GM12878 (cell line): ENCODE measurements around the gene TTLL6. TPM values are rescaled to one million over a fixed set of nuclear protein-coding genes. Genes with fewer than 3 reads are reported as not detected.

Experiments
- ATF7 ChIP-seq: fragments of 450-650 bp; IDR thresholded peaks from 2 replicates; pipeline ENCODE4 v1.6.1; 2016; ENCODE audit warnings: low read depth, mild to moderate bottlenecking
- BMI1 ChIP-seq: fragments of 450-650 bp; IDR thresholded peaks from 2 replicates; pipeline ENCODE4 v1.6.1; 2016; ENCODE audit warnings: mild to moderate bottlenecking, moderate library complexity, borderline replicate concordance
- BRCA1 ChIP-seq: IDR thresholded peaks from 2 replicates; pipeline ENCODE4 v1.6.1; 2011; ENCODE audit warnings: low read depth, low read length, improper control_type of control experiment
- EGR1 ChIP-seq, 2 experiments: IDR thresholded peaks; 1 replicate in 1 of 2; 2 replicates in 1 of 2; pipeline ENCODE4 v1.6.1; 2011 to 2012; ENCODE audit warnings: low read depth in 2 of 2, low read length in 2 of 2, borderline replicate concordance in 1 of 2, mild to moderate bottlenecking in 1 of 2, moderate library complexity in 1 of 2
- ESRRA ChIP-seq: IDR thresholded peaks from 2 replicates; pipeline ENCODE4 v1.6.1; 2012; ENCODE audit warnings: mild to moderate bottlenecking, low read length, improper control_type of control experiment
- ETV6 ChIP-seq, 2 experiments: fragments of 450-650 bp in 1 of 2; IDR thresholded peaks in 1 of 2; conservative IDR thresholded peaks in 1 of 2; 2 replicates each; pipeline ENCODE4 v1.6.1; 2014; ENCODE audit warnings: antibody characterized with exemption in 1 of 2, borderline replicate concordance in 1 of 2, low read depth in 1 of 2, mild to moderate bottlenecking in 1 of 2, moderate library complexity in 1 of 2
- HCFC1 ChIP-seq: fragments of 150-350 bp; IDR thresholded peaks from 2 replicates; pipeline ENCODE4 v1.6.1; 2014; ENCODE audit warnings: low read length
- HDGF ChIP-seq: fragments of 450-650 bp; IDR thresholded peaks from 2 replicates; pipeline ENCODE4 v1.6.1; 2016; ENCODE audit warnings: antibody characterized with exemption
- JUNB ChIP-seq: IDR thresholded peaks from 2 replicates; pipeline ENCODE4 v1.6.1; 2016; ENCODE audit warnings: antibody characterized with exemption, mild to moderate bottlenecking
- JUND ChIP-seq: IDR thresholded peaks from 2 replicates; pipeline ENCODE4 v1.6.1; 2012; ENCODE audit warnings: low read depth, mild to moderate bottlenecking, low read length, improper control_type of control experiment, moderate library complexity
- MEF2A ChIP-seq: IDR thresholded peaks from 2 replicates; pipeline ENCODE4 v1.6.1; 2011; ENCODE audit warnings: low read depth, mild to moderate bottlenecking, low read length, moderate library complexity; ENCODE audit not compliant: insufficient read depth
- NBN ChIP-seq: fragments of 450-650 bp; IDR thresholded peaks from 2 replicates; pipeline ENCODE4 v1.6.1; 2016
- NRF1 ChIP-seq: conservative IDR thresholded peaks from 2 replicates; pipeline ENCODE4 v1.6.1; 2011; ENCODE audit warnings: mild to moderate bottlenecking, low read depth, low read length, improper control_type of control experiment
- PAX5 ChIP-seq: IDR thresholded peaks from 2 replicates; pipeline ENCODE4 v1.6.1; 2011; ENCODE audit warnings: low read depth, low read length, borderline replicate concordance
- PML ChIP-seq: IDR thresholded peaks from 2 replicates; pipeline ENCODE4 v1.6.1; 2012; ENCODE audit warnings: low read length, inconsistent platforms
- RCOR1 ChIP-seq: conservative IDR thresholded peaks from 2 replicates; pipeline ENCODE4 v1.6.1; 2012; ENCODE audit warnings: low read depth, low read length, improper control_type of control experiment
- RELA ChIP-seq: fragments of 450-650 bp; IDR thresholded peaks from 2 replicates; pipeline ENCODE4 v1.8.0; 2014; ENCODE audit warnings: borderline replicate concordance; ENCODE audit not compliant: partially characterized antibody
- SIX5 ChIP-seq: IDR thresholded peaks from 2 replicates; pipeline ENCODE4 v1.6.1; 2011; ENCODE audit warnings: mild to moderate bottlenecking, low read depth, low read length, moderate library complexity; ENCODE audit not compliant: severe bottlenecking
- SMAD1 ChIP-seq: fragments of 450-650 bp; IDR thresholded peaks from 2 replicates; pipeline ENCODE4 v1.6.1; 2018; ENCODE audit warnings: mild to moderate bottlenecking, low read depth; ENCODE audit not compliant: partially characterized antibody
- SUPT20H ChIP-seq: IDR thresholded peaks from 2 replicates; pipeline ENCODE4 v1.6.1; 2011; ENCODE audit warnings: low read depth, mild to moderate bottlenecking, low read length, moderate library complexity, borderline replicate concordance; ENCODE audit not compliant: control insufficient read depth
- YY1 ChIP-seq: IDR thresholded peaks from 2 replicates; pipeline ENCODE4 v1.6.1; 2011; ENCODE audit warnings: low read depth, mild to moderate bottlenecking, low read length
- polyA plus RNA-seq, 11 experiments: library from polyadenylated mRNA; depleted of rRNA in 4 of 11; unstranded in 6 of 11; stranded (reverse) in 5 of 11; fragments of >200 nt; fragmentation: Nextera tagmentation in 4 of 11; fragmentation: Illumina TruSeq in 1 of 11; extraction: Ambion mirVana in 4 of 11; extraction: Trizol in 1 of 11; gene quantifications; 1 replicate in 1 of 11; 2 replicates in 10 of 11; pipeline versions ENCODE4 v1.2.1 to v1.2.3, GENCODE V29; 2011 to 2016; ENCODE audit warnings: inconsistent platforms in 2 of 11, missing spikeins in 2 of 11, low read depth in 1 of 11
- total RNA-seq, 4 experiments: library from RNA; depleted of rRNA in 3 of 4; stranded (reverse); fragments of >200 nt in 3 of 4; fragmentation: Illumina TruSeq in 1 of 4; extraction: Trizol in 1 of 4; gene quantifications; 2 replicates each; pipeline versions ENCODE4 v1.2.1 to v1.2.3, GENCODE V29; 2013 to 2021
- TF ChIP-seq, protein P1 (sequence below): fragments of 150-350 bp; IDR thresholded peaks from 2 replicates; pipeline ENCODE4 v1.6.1; 2016; ENCODE audit warnings: low read depth, low read length
- TF ChIP-seq, protein P2 (sequence below): fragments of 450-650 bp; IDR thresholded peaks from 2 replicates; pipeline ENCODE4 v1.6.1; 2016; ENCODE audit warnings: mild to moderate bottlenecking
- TF ChIP-seq, protein P3 (sequence below): IDR thresholded peaks from 2 replicates; pipeline ENCODE4 v1.6.1; 2011; ENCODE audit warnings: low read depth, low read length, improper control_type of control experiment, borderline replicate concordance
- TF ChIP-seq, protein P4 (sequence below): fragments of 450-650 bp; IDR thresholded peaks from 2 replicates; pipeline ENCODE4 v1.6.1; 2017; ENCODE audit warnings: low read depth, mild to moderate bottlenecking, moderate library complexity

Gene TTLL6
- total and polyA plus RNA-seq, 10 of the 15 experiments (the other 5 are each of a cell fraction or from before 2014, with no cell fraction given): 0.06 to 0.36 (median 0.13) TPM; not detected in 4

DNA sequence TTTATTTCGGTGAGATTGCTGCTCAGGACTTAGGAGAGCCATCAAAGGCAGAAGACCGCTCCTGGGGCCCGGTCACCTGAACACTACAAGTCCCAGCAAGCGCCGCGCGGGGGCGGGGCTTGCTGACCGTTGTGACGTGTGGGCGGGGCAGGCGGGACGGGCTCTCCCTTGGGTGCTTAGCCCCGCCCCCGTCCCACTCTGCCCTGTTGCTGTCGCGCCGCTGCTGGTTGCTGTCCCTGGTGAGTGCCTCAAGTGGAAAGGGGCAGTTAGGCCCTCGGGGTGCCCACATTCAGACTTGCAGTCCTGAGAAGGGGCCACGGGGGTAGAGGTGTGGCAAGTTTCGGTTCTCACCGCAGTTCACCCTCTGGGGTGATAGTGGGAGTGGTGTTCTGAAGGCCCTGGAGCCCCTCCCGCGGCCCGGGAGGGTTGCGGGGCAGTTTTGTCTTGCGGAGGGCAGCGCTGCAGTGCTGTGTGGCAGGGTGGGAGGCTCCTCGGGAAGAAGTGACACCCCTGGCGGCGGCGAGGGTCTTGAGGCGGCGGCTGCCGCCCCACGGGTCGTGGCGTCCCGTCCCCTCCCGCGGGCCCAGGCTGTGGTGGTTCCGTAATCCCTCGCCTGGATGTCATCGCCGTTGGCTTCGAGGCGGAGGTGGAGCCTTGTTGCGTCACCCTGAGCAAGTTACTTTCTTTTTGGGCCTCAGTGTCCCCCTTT lies 14.0 kb upstream of the TTLL6 start, which contains the start of gene CALCOCO2 (continued):
- TF ChIP-seq ATF7: no peak
- peak in 1 of 2 experiments; percentile 87; a peak in 2 of 3 replicates for TF ChIP-seq EGR1 (IDR thresholded peaks at IDR 0.05; ENCODE audit: borderline replicate concordance in 1 of 2, low read depth in 2 of 2, low read length in 2 of 2)
- TF ChIP-seq, protein P1, sequence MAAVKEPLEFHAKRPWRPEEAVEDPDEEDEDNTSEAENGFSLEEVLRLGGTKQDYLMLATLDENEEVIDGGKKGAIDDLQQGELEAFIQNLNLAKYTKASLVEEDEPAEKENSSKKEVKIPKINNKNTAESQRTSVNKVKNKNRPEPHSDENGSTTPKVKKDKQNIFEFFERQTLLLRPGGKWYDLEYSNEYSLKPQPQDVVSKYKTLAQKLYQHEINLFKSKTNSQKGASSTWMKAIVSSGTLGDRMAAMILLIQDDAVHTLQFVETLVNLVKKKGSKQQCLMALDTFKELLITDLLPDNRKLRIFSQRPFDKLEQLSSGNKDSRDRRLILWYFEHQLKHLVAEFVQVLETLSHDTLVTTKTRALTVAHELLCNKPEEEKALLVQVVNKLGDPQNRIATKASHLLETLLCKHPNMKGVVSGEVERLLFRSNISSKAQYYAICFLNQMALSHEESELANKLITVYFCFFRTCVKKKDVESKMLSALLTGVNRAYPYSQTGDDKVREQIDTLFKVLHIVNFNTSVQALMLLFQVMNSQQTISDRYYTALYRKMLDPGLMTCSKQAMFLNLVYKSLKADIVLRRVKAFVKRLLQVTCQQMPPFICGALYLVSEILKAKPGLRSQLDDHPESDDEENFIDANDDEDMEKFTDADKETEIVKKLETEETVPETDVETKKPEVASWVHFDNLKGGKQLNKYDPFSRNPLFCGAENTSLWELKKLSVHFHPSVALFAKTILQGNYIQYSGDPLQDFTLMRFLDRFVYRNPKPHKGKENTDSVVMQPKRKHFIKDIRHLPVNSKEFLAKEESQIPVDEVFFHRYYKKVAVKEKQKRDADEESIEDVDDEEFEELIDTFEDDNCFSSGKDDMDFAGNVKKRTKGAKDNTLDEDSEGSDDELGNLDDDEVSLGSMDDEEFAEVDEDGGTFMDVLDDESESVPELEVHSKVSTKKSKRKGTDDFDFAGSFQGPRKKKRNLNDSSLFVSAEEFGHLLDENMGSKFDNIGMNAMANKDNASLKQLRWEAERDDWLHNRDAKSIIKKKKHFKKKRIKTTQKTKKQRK: no peak
- TF ChIP-seq NBN: peak; percentile 88
- TF ChIP-seq RCOR1: no peak
- TF ChIP-seq PML: no peak
- peak; percentile 77 for TF ChIP-seq YY1
- no peak for TF ChIP-seq ETV6 (conservative IDR thresholded peaks at IDR 0.05 in 1 of 2, IDR thresholded peaks at IDR 0.05 in 1 of 2; ENCODE audit: borderline replicate concordance in 1 of 2, low read depth in 1 of 2)
- TF ChIP-seq NRF1: no peak
- peak; percentile 35 for TF ChIP-seq RELA
- peak; percentile 87 for TF ChIP-seq SIX5
- no peak for TF ChIP-seq BRCA1
- no peak for TF ChIP-seq BMI1
- TF ChIP-seq JUNB: no peak
- no peak for TF ChIP-seq MEF2A
- TF ChIP-seq, protein P2, sequence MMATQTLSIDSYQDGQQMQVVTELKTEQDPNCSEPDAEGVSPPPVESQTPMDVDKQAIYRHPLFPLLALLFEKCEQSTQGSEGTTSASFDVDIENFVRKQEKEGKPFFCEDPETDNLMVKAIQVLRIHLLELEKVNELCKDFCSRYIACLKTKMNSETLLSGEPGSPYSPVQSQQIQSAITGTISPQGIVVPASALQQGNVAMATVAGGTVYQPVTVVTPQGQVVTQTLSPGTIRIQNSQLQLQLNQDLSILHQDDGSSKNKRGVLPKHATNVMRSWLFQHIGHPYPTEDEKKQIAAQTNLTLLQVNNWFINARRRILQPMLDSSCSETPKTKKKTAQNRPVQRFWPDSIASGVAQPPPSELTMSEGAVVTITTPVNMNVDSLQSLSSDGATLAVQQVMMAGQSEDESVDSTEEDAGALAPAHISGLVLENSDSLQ: peak; percentile 45; the same call in 1 of the 2 replicates
- TF ChIP-seq HDGF: peak; percentile 70; the same call in 1 of the 2 replicates
- no peak for TF ChIP-seq ESRRA
- TF ChIP-seq, protein P3, sequence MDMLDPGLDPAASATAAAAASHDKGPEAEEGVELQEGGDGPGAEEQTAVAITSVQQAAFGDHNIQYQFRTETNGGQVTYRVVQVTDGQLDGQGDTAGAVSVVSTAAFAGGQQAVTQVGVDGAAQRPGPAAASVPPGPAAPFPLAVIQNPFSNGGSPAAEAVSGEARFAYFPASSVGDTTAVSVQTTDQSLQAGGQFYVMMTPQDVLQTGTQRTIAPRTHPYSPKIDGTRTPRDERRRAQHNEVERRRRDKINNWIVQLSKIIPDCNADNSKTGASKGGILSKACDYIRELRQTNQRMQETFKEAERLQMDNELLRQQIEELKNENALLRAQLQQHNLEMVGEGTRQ: no peak
- TF ChIP-seq SMAD1: no peak
- no peak for TF ChIP-seq PAX5
- no peak for TF ChIP-seq JUND
- TF ChIP-seq, protein P4, sequence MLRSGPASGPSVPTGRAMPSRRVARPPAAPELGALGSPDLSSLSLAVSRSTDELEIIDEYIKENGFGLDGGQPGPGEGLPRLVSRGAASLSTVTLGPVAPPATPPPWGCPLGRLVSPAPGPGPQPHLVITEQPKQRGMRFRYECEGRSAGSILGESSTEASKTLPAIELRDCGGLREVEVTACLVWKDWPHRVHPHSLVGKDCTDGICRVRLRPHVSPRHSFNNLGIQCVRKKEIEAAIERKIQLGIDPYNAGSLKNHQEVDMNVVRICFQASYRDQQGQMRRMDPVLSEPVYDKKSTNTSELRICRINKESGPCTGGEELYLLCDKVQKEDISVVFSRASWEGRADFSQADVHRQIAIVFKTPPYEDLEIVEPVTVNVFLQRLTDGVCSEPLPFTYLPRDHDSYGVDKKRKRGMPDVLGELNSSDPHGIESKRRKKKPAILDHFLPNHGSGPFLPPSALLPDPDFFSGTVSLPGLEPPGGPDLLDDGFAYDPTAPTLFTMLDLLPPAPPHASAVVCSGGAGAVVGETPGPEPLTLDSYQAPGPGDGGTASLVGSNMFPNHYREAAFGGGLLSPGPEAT: peak; percentile 28; the same call in 1 of the 2 replicates
- TF ChIP-seq SUPT20H: no peak
- peak; percentile 89 for TF ChIP-seq HCFC1
